ENCODE data around the gene MSI1.

The MSI1 gene

GRCh38 chr12:120373683-120374082 is 4.7 kb upstream of the MSI1 start:
- no peak overlapping the region for H3K4me2 ChIP-seq (ENCODE audit: insufficient read depth, low read length)
- no peaks in the 10 kb centered on the region for H3K36me3 ChIP-seq (ENCODE audit: insufficient read depth, low read length)
- H3K27ac ChIP-seq (ENCODE audit: low read length) = no peak overlapping the region
- no peaks in the 10 kb centered on the region for H3K9me3 ChIP-seq (ENCODE audit: insufficient read depth, low read length, severe bottlenecking)
- ATAC-seq (ENCODE audit: insufficient read depth, low read depth) (no peak), DNase-seq (no peak)
- H3K79me2 ChIP-seq (ENCODE audit: insufficient read depth, low read length) = no peaks in the 10 kb centered on the region
- H3K9ac ChIP-seq (ENCODE audit: low read depth, low read length) = no peak overlapping the region
- H4K20me1 ChIP-seq (ENCODE audit: insufficient read depth, low read length) = no peaks in the 10 kb centered on the region
- TF ChIP-seq EZH2 (IDR thresholded peaks at IDR 0.05; ENCODE audit: borderline replicate concordance, low read depth, low read length, severe bottlenecking) = no peak
- TF ChIP-seq CTCF (IDR thresholded peaks at IDR 0.05; ENCODE audit: borderline replicate concordance, extremely low read depth, low read length, poor library complexity, severe bottlenecking) = no peak
- H3K27me3 ChIP-seq (ENCODE audit: insufficient read depth, low read length, poor library complexity) = peaks cover 28% of the 10 kb centered on the region
- H3K4me3 ChIP-seq (ENCODE audit: low read depth in 1 of 2, low read length in 2 of 2) = no peak overlapping the region
- no peaks in the 10 kb centered on the region for H3K4me1 ChIP-seq (ENCODE audit: insufficient read depth, low read length)
- H2AFZ ChIP-seq (ENCODE audit: low read depth, low read length) = no peak overlapping the region

- H3K4me1 ChIP-seq (ENCODE audit: insufficient read depth, low read length) = no peaks in the 10 kb centered on the region
- ATAC-seq (ENCODE audit: insufficient read depth, low read depth) (no peak), DNase-seq (no peak)
- TF ChIP-seq CTCF (IDR thresholded peaks at IDR 0.05; ENCODE audit: borderline replicate concordance, extremely low read depth, low read length, poor library complexity, severe bottlenecking) (no peak), EZH2 (IDR thresholded peaks at IDR 0.05; ENCODE audit: borderline replicate concordance, low read depth, low read length, severe bottlenecking) (no peak)
- H3K36me3 ChIP-seq (ENCODE audit: insufficient read depth, low read length) = no peaks in the 10 kb centered on the region
- no peak overlapping the region for H2AFZ ChIP-seq (ENCODE audit: low read depth, low read length)
- H3K9ac ChIP-seq (ENCODE audit: low read depth, low read length) = no peak overlapping the region
- no peak overlapping the region for H3K4me3 ChIP-seq (ENCODE audit: low read depth in 1 of 2, low read length in 2 of 2)
- no peak overlapping the region for H3K27ac ChIP-seq (ENCODE audit: low read length)
- H3K27me3 ChIP-seq (ENCODE audit: insufficient read depth, low read length, poor library complexity) = peaks cover 12% of the 10 kb centered on the region
- no peaks in the 10 kb centered on the region for H3K79me2 ChIP-seq (ENCODE audit: insufficient read depth, low read length)
- H3K9me3 ChIP-seq (ENCODE audit: insufficient read depth, low read length, severe bottlenecking) = no peaks in the 10 kb centered on the region
- H3K4me2 ChIP-seq (ENCODE audit: insufficient read depth, low read length) = no peak overlapping the region
- H4K20me1 ChIP-seq (ENCODE audit: insufficient read depth, low read length) = no peaks in the 10 kb centered on the region
Measured at GRCh38 chr12:120370343-120371243, 1.6 kb upstream of the MSI1 start.

- Histone ChIP-seq H3K27me3 (ENCODE audit: insufficient read depth, low read length, poor library complexity) (peaks cover 14% of the 10 kb centered on the region), H2AFZ (ENCODE audit: low read depth, low read length) (no peak overlapping the region), H3K36me3 (ENCODE audit: insufficient read depth, low read length) (no peaks in the 10 kb centered on the region), H4K20me1 (ENCODE audit: insufficient read depth, low read length) (no peaks in the 10 kb centered on the region), H3K79me2 (ENCODE audit: insufficient read depth, low read length) (no peaks in the 10 kb centered on the region), H3K27ac (ENCODE audit: low read length) (no peak overlapping the region), H3K9me3 (ENCODE audit: insufficient read depth, low read length, severe bottlenecking) (no peaks in the 10 kb centered on the region), H3K4me3 (ENCODE audit: low read depth in 1 of 2, low read length in 2 of 2) (no peak overlapping the region), H3K9ac (ENCODE audit: low read depth, low read length) (no peak overlapping the region), H3K4me1 (ENCODE audit: insufficient read depth, low read length) (no peaks in the 10 kb centered on the region), H3K4me2 (ENCODE audit: insufficient read depth, low read length) (no peak overlapping the region)
- no peak for DNase-seq
- TF ChIP-seq CTCF (IDR thresholded peaks at IDR 0.05; ENCODE audit: borderline replicate concordance, extremely low read depth, low read length, poor library complexity, severe bottlenecking) (no peak), EZH2 (IDR thresholded peaks at IDR 0.05; ENCODE audit: borderline replicate concordance, low read depth, low read length, severe bottlenecking) (no peak)
- no peak for ATAC-seq (ENCODE audit: insufficient read depth, low read depth)
Measured at GRCh38 chr12:120369603-120370342, 809 bp upstream of the MSI1 start.

Measured in DND-41 (cell line).